Measurements from ENCODE around the gene VSIG2.

Gene VSIG2

DNA sequence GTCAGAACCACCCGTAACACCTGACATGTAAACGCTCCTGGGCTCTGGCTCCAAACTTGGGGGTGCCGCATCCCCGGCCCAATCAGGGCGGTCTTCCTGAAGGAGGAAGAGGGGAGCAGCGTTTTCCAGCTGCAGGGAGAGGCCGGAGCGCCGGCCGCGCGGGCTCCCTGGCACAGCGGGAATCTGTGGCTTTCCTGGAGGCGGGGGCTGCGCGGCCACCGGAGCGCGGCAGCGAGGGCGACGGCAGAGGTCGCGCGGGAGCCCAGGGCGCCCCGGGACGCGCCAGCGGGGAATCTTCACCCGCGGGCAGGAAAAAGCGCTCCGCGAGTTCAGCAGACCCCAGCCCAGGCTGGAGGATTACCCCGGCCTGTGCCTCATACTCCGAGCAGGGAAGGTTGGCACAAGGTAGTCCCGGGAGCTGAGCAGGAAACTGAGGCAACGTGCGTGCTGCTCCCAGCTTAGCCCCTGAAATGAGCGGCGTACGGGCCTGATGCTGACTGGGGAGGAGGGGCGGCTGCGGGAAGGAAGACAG lies 10.6 kb upstream of the VSIG2 start:
- no peak for DNase-seq

DNA sequence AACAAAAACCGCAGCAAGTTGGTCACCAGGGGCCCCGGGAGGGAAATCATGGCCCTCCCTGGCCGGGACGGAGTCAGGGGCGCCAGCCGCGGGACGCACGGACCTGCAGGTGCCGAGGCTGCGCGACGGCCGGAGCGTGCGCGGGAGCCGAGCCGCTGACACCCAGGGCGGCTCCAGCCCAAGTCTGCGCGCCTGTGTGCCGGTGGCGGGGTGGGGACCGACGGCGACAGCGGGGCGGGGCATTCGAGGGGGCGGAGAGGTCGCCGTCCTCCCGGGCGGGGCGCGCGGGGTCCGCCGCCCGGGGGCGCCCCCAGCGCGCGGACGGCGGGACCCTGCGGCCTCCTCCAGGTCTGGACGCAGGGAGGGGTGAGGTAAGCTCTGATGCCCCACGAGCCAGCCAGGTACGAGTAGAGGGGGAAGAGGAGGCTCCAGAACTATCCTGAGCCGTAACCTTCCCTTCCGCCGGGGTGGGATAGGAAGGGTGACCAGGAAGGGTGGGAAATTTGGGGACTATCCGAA lies 10.1 kb upstream of the VSIG2 start, which contains the start of gene ESAM:
TSS of gene ESAM (minus strand) at position 186 of the 519 bp plus-strand sequence. CDS start at position 50, 136 bp downstream.
- peak; percentile 65 for DNase-seq

DNA sequence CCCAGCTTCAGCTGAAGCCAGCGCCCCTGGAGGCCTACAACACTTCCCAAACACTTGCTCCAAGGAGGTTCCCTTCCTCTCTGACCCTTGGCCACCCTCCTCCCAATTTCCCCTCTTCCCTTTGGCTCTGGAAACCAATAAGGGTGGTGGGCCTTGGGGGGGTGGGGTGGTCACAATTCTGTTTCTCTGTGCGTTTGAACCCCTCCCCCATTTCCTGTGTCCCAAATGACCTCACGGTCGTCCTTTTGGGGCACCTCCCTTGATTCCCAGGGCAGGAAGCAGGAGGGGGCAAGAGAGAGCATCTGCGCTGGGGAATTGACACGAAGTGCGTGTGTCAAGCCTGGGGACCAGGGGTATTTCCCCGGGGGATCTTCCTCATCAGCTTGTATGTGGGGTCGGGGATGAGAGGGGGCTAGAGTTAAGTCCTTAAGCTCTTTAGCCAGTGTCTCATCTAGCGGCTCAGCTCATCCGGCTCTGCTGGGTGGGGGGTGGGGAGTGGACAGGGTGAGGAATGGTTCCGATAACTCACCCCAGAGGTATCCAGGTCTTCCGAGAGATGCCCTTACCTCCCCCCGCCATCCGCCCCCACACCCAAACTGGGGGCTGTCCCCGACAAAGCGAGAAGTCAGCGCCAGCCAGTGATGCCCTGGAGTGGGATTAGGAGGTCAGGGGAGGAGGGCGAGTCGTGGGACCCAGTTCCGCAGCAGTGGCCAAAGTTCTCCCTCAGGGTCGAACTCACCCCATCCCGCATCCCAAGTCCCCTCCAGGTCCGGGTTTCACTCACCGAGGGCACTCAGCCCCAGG lies 9.4 kb upstream of the VSIG2 start:
- DNase-seq = no peak

DNA sequence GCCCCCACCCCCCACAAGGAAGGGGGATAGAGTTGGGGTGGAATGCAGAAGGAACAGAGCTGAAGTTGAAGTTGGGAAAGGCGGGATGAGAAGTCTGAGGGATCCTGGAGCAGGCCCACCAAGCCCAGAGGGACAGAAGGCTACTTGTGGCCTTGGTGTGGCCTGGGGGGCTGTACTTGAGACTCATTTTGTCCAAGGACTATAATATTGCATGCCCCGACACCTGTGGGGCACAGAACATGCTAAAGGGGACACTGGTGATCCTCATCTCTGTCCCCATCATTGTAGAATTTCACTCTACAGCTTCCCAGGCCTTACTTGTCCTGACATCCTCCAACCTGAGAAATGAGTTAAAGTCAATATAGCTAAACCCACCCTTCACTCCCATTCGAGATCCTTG lies 8.8 kb upstream of the VSIG2 start:
- no peak for DNase-seq

DNA sequence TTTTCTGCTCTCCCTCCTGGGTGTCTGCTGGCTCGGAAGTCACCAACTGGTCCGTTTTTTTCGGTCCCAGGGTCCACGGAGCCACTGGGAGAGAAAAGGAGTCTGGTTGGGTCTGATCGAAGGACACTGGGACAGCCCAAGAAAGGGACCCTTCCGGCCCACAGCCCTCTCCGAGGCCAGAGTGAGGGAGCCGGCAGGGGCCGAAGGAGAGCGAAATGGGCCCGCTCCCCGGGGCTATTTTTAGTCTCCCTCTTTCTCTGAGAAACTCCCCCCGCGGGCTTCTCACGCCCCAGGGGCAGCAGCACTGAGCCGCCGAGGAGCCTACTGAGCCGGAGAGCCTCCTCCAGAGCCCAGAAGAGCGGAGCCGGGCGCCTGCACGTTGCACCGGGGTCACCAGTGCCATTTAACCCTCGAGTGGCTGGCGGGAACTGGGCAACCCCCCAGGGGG lies 8.2 kb upstream of the VSIG2 start:
- DNase-seq = no peak

DNA sequence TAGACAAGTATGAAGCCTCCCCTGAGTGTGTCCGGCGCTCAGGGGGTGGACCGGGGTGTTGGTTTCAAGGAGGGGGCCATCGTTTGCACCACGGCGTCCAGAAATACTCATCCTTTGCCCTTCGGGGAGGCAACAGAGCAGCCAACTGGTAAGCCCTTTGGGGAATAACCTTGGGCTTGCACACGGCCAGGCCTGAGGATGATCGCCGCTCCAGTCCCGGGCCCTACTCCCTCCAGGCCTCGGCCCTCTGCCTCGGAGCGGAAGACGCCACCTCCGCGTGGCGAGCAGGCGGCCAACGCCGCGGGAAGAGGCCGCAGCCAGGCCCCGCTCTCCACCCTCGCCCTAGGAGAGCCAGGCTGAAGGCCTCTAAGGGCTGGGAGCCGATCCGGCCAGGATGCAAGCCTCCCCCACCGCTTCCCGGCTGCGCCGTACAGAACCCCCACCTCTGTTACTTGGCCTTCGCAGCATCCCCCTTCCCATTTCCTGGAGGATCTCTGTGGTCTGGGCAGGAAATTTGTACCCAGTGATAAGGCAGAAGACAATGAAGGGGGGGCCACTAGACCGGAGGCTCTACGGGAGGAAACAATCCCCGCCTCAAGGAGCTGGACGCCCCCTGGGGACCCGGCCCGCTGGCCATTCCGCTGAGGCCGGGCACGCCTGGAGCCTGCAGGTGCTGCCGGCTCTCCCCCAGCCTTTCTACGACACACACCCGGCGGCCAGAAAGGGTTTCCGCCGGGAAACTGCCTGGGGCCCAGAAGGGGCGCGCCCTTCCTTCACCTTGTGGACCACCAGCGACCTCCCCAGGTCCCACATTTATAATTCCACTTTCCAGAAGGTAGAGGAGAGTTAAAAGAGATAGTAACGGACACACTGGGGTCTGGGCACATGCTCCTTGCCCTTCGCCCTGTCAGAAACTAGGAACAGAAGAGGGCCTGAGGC lies 7.5 kb upstream of the VSIG2 start:
- DNase-seq = no peak

DNA sequence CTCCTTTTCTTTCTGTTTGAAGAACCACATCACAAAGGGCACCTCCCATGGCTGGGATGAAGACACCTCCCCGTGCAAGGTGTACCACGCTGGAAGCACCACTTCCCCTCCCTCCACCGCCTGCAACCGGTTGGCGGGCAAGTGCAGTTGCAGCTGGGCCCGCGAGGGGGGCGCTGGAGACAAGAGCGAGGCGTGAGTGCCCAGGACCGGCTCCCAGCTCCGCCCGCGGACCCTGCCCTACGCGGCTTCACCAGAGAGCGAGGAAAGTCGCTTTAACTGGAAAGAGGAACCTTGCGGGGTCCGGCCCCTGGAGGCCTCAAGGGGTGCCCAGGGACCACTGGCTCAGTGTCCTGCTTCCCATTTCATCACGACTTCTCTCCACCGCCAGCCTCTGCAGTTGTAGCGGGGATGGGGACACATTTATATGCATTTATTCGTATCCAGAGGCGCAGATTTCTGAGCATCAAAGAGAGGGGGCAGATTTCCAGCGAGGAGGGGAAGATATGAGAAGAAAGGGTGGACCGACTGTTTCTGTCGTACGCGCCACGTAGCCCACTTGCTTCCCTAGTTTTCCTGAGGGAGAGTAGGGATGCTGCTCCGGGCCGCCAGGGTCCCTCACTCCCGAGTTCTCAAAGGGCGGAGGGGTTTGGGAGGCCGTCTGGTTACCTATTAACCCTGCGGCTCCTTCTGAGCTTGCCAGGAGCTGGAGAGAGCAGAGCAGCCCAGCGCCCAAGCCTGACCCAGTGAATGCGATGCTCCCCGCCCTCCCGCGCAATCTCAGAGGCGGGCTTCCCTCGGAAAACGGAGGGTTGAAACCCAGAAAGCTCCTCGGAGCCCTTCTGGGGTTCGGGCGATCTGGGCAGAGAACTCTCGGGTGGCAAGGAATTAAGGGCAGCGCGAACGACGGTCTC lies 6.6 kb upstream of the VSIG2 start:
- peak; percentile 61 for DNase-seq

DNA sequence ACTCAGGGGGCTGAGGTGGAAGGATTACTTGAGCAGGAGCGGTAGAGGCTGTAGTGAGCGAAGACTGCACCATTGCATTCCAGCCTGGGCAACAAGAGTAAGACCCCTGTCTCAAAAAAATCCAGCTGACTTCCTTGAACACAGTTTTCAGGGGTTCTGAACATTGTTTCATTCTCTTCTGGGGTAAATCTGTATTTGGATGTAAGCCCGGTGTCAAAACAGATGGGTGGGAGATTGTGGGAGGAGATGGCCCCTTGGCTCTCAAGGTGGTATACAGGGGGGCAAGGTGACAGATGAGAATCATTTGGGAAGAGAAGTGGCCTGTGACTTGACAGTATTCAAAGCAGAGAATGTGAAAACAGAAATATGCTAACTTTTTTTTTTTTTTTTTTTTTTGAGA lies 5.3 kb upstream of the VSIG2 start:
- no peak for DNase-seq

DNA sequence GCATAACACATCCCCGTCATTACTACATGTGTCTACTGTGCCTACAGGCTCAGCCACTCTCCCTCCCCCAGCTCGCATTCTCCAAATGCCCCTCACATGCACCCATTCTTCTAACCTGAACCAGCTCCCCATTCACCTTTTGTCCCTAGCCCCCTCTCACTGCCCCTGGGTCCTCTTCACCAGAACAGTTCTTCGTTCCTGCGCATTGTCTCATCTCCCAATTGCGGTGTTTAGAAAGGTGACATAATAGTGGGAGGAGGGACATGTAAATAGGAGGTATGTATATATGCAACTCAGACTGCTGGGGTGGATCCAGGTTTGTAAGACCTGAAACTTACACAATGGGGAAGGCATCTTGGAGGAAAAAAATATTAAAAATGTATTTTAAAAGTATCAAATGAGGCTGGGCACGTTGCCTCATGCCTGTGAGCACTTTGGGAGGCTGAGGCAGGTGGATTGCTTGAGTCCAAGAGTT lies 4.7 kb upstream of the VSIG2 start:
- no peak for DNase-seq

DNA sequence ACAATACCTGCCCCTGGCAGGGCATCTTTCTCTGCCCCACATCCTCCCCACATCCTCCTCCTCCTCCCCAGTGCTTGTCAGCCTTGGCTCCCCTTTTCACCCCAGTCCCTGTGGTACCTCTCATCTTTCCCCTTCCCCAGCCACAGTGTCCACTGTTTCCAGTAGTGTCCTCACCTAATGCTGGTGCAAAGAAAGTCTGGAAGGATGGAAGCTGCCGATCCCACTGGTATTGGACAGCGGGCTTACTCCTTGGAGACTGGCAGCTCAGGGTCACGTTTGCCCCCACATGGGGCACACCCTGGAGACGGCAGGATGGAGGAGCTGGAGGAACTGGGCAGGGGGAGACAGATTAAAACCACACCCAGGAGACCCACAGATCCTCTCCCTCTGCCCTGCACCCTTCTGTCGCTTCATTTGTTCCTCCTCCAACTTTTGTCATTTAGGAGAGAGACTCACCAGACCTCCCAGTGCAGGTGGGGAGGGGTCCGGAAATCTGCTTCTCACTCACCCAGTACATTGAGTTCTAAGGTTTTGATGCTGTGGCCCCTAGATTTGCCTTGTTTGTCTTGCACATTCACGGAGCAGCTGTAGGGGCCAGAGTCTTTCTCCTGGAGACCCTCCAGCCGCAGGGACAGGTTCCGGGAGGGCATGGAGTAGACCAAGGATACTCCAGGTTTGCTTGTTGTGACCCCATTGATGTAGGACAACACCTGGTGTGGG lies 4.1 kb upstream of the VSIG2 start:
- no peak for DNase-seq

DNA sequence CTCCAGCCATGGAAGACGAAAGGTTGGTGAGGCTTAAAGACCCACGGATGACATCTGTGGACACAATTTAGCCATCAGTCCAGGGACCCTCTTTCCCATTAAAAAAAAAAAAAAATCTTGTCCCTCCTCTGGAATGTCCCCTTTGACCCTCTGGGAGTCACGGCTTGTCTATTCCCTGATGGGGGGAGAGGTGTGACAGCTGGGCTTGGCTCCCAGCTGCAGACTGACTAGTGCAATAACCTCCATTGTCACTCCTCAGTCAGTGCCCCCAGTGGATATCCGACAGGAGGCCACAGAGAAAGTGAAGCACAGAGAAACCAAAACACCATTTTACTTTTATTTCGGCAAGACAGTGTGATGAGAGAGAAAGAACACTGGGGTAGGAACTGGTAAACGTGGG lies 2.7 kb upstream of the VSIG2 start:
- no peak for DNase-seq

DNA sequence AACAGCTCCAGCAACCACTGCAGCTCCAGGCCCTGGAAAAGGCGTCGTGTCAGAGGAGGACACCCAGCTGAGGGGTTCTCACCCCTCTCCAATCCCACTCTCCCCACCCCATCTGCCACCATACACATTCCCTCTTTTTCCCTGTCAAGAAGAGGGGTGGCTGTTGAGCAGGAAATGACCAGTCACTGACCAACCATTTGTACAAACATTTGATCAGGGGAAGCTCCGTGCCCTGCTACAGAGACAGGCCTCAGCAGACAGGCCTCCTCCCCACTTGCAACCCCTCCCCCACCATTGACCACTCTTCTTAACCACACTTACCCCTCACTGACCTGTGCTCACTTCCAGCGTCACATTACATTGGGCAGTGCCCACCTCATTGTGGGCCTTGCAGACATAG lies 2.3 kb upstream of the VSIG2 start:
- DNase-seq = no peak

DNA sequence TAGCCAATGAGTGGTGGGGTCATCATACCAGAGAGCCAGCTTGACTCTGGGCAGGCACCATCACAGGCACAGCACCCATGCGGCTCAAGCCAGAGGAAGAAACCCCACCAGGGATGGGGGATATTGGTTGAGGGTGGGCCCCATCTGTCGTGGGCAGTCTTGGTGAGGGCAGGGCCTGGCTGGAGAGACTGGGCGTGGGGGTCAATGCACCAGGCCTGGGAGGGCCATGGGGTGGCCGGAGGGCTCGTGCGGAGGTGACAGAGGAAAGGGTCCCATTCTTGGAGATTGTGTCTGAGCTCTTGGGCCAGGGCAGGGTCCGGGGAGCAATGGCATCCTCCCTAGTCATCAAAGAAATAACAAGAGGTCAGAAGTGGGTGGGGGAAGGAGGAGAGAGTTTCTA lies 1.6 kb upstream of the VSIG2 start:
- DNase-seq = no peak

DNA sequence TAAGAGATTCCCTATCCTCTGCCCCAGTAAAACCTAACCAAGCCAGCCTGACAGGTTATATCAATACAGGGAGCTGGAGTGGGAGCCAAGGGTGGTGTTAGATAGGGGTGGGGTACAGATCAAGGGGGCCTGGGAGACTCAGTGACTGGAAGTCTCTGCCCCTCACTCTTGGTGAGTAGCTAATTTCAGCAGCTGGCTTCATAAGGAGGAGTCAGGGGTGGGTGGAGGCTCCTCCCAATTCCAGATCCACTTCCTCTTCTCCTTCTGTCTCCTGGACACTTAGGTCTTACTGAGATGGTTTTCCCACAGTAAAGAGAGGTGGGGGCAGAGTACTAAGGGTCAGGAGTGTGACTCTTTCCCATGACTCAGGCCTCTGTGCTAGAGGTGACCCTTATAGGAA lies 1.1 kb upstream of the VSIG2 start:
- no peak for DNase-seq

DNA sequence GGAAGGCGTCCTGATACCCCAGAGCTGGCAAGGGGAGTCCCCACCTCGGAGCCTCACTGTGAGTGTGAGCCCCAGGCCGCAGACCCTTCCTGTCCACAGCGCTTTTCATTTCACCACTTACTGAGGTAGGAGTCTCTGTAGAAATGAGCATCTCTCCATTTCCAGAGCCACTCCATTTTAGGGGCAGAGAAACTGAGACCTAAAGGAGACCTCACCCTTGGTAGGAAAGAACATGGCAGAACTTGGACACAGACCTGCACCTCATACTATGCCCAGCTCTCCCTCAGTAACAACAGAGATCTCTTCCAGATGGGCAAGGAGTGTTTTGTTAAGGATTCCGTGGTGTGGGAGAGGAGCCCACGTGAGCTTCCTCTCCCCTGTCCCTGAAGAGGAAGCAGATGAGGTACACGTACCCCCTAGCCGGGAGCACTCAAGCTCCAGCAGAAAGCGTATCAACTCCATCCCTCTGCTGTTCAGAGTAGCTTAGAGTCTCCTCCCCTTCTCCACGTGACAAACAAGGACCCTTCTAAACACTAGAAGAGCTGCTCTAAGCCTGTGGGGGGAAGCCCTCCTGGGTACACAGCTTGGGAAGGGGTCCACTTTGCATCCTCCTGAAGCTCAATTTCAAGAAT lies 532 bp upstream of the VSIG2 start:
- DNase-seq = no peak

DNA sequence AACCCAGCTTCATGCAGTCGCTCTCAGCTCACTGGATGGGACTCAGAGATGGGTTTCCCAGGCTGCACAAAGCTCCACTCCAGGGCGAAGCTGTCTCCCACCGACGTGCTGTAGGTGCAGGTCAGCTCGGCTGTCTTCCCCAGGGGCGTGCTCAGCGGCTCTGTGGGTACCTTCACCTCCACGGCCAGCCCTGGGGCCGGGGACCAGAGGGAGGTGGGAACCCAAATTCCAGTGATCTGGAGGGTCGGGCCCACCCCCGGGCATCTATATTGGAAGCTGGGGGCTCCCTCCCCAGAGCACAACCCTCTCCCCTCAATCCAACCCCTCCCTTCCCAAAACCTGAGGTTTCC lies 689 bp downstream of the VSIG2 start:
- DNase-seq = no peak

DNA sequence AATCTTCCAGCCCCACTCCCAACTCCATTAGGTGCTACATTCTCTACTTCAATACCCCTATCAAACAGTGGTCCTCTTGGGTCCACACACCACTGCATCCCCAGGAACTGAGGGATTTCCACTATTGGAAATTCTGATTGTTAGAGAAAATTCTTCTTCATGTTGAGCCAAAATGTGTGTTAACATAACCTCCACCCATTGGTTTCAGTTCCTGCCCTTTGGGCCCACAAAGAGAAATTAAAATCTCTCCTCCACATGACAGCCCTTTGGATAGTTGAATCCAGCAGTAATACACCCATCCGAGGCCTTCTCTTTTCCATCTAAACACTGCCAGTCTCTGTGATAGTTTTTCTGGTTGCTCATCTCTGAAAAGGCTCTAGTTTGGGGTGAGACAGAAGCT lies 2.1 kb downstream of the VSIG2 start:
- no peak for DNase-seq

DNA sequence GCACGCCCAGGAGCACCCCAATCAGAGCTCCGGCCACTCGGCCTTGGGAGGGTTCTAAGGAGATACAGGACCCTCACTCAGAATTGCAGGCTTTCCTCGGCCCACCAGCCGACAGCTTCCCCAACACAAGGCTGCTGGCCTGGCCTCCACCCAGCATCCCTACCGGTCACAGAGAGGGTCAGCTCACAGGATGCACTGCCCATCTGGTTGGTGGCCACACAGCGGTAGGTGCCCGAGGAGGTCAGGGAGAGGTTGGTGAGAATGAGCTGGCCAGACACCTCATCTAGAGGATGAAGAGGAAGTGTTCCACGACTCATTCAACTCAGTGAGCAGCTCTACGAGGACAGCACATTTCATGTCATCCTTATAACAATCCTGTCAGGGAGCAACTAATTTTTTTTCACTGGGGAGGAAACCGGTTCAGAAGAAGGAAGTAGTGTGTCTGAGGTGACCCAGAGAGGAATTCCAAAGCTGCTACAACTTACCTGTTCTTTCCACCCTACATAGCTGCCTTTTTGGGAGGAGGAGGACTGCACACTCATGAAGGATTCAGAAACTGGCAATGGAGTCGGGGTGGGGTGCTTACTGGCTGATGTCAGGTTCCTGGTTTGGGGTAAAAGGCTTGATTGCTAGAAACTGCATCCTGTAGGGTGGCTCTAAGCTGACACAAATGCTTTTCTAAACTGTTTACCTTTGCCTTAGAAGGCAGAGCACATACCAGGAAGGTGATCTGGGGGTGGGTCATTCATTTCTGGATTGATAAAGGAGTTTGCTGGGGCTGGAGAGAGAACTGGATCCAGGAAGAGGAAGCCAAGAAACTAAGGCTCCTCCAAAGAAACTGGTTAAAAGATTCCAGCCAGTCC lies 3.3 kb downstream of the VSIG2 start:
- no peak for DNase-seq

DNA sequence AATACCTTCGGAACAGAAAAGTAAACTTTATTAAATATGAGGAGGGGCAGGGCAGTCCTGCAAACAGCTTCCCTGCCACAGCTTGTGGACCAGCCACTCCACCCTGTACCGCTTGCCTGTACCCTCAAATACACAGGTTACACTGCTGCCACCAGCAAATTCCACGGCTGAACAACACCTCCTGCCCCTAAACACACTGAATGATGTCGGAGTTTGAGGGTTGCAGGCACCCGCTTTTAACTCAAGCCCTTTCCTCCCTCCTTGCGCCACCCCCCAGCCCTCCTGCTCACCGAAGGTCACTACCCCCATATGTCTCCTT lies 4.0 kb downstream of the VSIG2 start:
- DNase-seq = no peak

DNA sequence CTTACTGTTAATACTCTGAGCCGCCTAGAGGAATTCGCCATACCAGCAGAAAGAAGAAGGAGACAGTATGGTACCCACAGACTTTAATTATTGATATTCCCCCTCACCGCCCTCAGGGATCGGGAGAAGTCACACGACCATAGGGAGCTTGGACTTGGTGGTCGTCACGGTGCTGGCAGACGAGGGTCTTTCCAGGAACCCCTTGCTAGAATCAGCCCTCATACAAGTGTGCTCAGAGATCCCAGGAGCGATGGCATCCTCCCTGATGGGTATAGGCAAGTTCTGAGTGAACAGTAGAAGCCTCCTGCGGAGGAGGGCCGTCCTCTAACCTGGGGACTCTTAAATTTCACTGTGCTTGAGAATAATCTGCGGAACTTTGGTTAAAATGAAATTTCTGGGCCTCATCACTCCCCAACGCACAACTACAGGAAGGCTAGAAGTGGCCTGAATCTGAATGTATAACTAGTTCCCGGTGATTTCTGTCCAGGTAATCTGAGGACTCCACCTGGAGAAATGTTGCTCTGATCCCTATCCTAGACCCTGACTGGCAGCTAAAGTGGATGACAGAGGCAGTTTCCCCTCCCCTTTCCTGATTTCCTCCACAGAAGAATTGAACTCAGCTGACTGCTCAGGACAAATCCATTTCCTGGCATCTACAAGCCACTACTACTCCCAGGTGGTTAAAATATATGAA lies 4.5 kb downstream of the VSIG2 start:
- no peak for DNase-seq

Measured in activated gamma-delta T cell treated with Interleukin-2 at 50 U/mL for 16 hours (primary cell).